ENCODE data around the gene CARS2. TPM values are rescaled to one million over a fixed set of nuclear protein-coding genes. Genes with fewer than 3 reads are reported as not detected.
A peak's percentile ranks its signal among the peaks of the same experiment; 100 is the strongest.

The CARS2 gene
- total and polyA plus RNA-seq, 2 of the 8 experiments (the other 6 are each of a cell fraction or from before 2014, with no cell fraction given) = 47.7 to 55.9 TPM

DNA sequence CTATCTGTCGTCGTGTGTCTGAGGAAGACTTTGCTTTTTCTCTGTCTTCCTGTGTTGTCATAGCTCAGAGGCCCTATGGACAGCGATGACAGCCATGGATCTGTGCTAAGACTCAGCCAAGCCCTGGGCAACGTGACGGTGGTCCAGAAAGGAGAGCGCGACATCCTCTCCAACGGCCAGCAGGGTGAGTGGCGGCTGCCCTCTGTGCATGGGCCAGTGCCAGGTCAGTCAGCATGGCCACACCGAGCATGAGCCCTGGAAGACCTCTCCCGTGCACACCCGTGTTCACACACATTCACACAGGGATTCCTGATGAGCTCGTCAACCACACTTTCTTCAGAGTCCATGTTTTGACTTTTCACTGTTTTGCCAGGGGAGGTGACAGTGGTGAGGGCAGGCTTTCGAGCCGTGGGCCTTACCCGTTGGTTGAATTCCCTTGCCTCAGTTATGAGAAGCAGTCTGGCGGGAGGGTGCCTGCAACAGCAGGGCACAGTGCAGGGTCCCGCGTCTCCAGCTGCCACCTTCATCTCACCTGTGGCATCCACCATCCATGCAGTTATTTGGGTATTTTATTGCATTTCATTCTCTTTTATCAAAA is 70.4 kb downstream of the CARS2 start:
- no peak for FAIRE-seq

More for the DNA sequence above, 70.4 kb downstream of the CARS2 start:
- H3K9ac ChIP-seq (replicated peaks in 1 of 4; ENCODE audit: extremely low read depth in 1 of 4, low read depth in 3 of 4, low read length in 3 of 4) = no peak overlapping the region
- H3K18ac ChIP-seq (ENCODE audit: extremely low read depth, low read length) = no peak overlapping the region
- H2AFZ ChIP-seq (ENCODE audit: low read length) = no peak overlapping the region
- peaks cover 8 to 35% (median 27%) of the 10 kb centered on the region in 4 experiments; a peak in 7 of 8 replicates for H3K36me3 ChIP-seq (ENCODE audit: control insufficient read depth in 2 of 4, insufficient read depth in 4 of 4, low read length in 3 of 4)
- H2BK15ac ChIP-seq (ENCODE audit: low read length) = no peak overlapping the region
- H2BK20ac ChIP-seq (ENCODE audit: low read length) = no peak overlapping the region
- H3K79me1 ChIP-seq (ENCODE audit: low read depth, low read length) = peaks cover 5% of the 10 kb centered on the region; the same call in 1 of the 2 replicates
- DNase-seq (ENCODE audit: low read depth in 1 of 2, low spot score in 2 of 2) = no peak
- ChIA-PET POLR2A (ENCODE audit: partially characterized antibody) (interaction anchor here (1.2 to 1.5 kb wide), 2 partner anchors 9 to 77 kb away, joined by 3 read pairs; no protein-coding TSS in a partner anchor), CTCF (ENCODE audit: partially characterized antibody) (interaction anchor here (1.6 kb wide), 1 partner anchor 39 kb away, joined by 4 read pairs; no protein-coding TSS in a partner anchor)
- no peak overlapping the region for H3K4ac ChIP-seq (replicated peaks; ENCODE audit: insufficient read length, low read depth, low read length)
- H3K23ac ChIP-seq (ENCODE audit: insufficient read length) = no peak overlapping the region
- H3K4me2 ChIP-seq (ENCODE audit: insufficient read depth in 1 of 2, low read depth in 2 of 2, low read length in 2 of 2) = no peak overlapping the region
- no peak overlapping the region for H4K91ac ChIP-seq (replicated peaks; ENCODE audit: insufficient read length, low read length)
- H3K56ac ChIP-seq (replicated peaks; ENCODE audit: insufficient read length, low read depth, low read length) = no peak overlapping the region
- H3K79me2 ChIP-seq (ENCODE audit: control insufficient read depth in 1 of 2, insufficient read depth in 2 of 2, low read length in 2 of 2) = peaks cover 0 to 16% of the 10 kb centered on the region in 2 experiments; a peak in 2 of 4 replicates
- H3K27me3 ChIP-seq (replicated peaks in 1 of 4; ENCODE audit: control insufficient read depth in 3 of 4, extremely low read depth in 1 of 4, insufficient read depth in 3 of 4, low read length in 3 of 4) = no peaks in the 10 kb centered on the region
- H2BK120ac ChIP-seq (replicated peaks; ENCODE audit: low read depth, low read length) = no peak overlapping the region
- H2BK12ac ChIP-seq (ENCODE audit: low read depth, low read length) = peak overlapping the region; percentile 27; the same call in 1 of the 2 replicates
- H2AK5ac ChIP-seq (ENCODE audit: low read depth, low read length) = no peak overlapping the region
- no peaks in the 10 kb centered on the region for H3K9me3 ChIP-seq (ENCODE audit: insufficient read depth in 2 of 2, low read depth in 1 of 2, low read length in 1 of 2)
- H4K20me1 ChIP-seq (replicated peaks in 1 of 2; ENCODE audit: control insufficient read depth in 1 of 2, insufficient read depth in 2 of 2, low read length in 2 of 2) = peaks cover 7 to 22% of the 10 kb centered on the region in 2 experiments
- no peak overlapping the region for H3K4me3 ChIP-seq (ENCODE audit: extremely low read depth in 1 of 4, insufficient read depth in 2 of 4, low read depth in 3 of 4, low read length in 4 of 4)
- H3K27ac ChIP-seq (ENCODE audit: low read depth, low read length) = no peak overlapping the region
- no peak overlapping the region for H3K14ac ChIP-seq (ENCODE audit: insufficient read length)
- TF ChIP-seq JUN (IDR thresholded peaks at IDR 0.05; ENCODE audit: low read depth, low read length) (no peak), CTCF (IDR thresholded peaks at IDR 0.05; ENCODE audit: control extremely low read depth in 1 of 3, insufficient read depth in 1 of 3, low read depth in 1 of 3, low read length in 3 of 3) (no peak), CHD2 (IDR thresholded peaks at IDR 0.05; ENCODE audit: low read length) (no peak), CEBPB (IDR thresholded peaks at IDR 0.05; ENCODE audit: low read depth, low read length) (no peak)
- no peak overlapping the region for H2BK5ac ChIP-seq (ENCODE audit: low read depth, low read length)
- H3K4me1 ChIP-seq (replicated peaks in 1 of 4; ENCODE audit: control insufficient read depth in 3 of 4, insufficient read depth in 4 of 4, low read length in 3 of 4) = no peaks in the 10 kb centered on the region
- no peak overlapping the region for H4K5ac ChIP-seq (ENCODE audit: insufficient read length, low read depth, low read length)
- 95% methylated on average over 19 of the region's 19 CpGs; no CpG with 5 or more reads in 1 of the 2 experiments for WGBS, 2 experiments (ENCODE audit: extremely low coverage in 1 of 2, insufficient coverage in 1 of 2, insufficient read length in 1 of 2, insufficient replicate concordance in 2 of 2, low coverage in 1 of 2, low lambda C conversion rate in 2 of 2, missing lambda C conversion rate in 1 of 2)
- H3K23me2 ChIP-seq (ENCODE audit: low read depth, low read length) = no peaks in the 10 kb centered on the region
- no peak overlapping the region for H4K8ac ChIP-seq (ENCODE audit: extremely low read depth, insufficient read depth, low read length)

All from H1 (cell line).